Measurements from ENCODE around the gene TNIK. TPM values are rescaled to one million over a fixed set of nuclear protein-coding genes. Genes with fewer than 3 reads are reported as not detected.
A peak's percentile ranks its signal among the peaks of the same experiment; 100 is the strongest.
"Not testable (repeated sequence)": the region's sequence is repeated elsewhere in the genome, so short reads cannot be mapped to it uniquely, and the experiment has no call there.

The TNIK gene
- total RNA-seq, 4 donors from 2014 or later: 30.3 to 39.0 (median 36.8) TPM

DNA sequence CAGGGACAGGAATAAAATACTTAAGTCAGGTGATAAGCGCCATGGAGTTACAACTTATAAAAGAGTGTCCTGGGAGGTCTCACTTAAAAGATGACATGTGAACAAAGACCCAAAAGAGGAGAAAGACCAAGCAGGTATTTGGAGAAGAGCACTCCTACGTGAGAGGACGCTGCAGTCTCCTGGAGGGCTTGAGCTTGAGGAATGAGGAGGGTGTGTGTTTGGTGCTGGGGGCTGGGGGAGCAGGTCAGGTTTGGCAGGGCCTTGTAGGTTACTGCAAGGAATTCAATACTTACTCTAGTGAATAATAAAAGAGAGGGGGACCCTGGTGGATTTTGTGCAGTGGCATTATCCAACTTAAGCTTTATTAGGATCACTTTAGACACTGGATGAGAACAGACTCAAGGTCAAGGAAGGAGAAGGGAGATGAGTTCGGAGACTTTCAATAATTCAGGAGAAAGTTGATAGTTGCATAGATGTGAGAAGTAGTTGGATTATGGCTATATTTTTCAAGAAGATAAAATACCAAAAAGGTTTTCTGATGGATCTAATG lies 32.4 kb downstream of the TNIK start:
- no peaks in the 10 kb centered on the region for H3K27me3 ChIP-seq
- no peaks in the 10 kb centered on the region for H3K36me3 ChIP-seq
- DNase-seq (ENCODE audit: extremely low spot score): no peak
- H3K4me1 ChIP-seq: peaks cover 0 to 8% (median 3%) of the 10 kb centered on the region in 4 donors
- no peak overlapping the region for H3K27ac ChIP-seq (replicated peaks in 1 of 4)
- H3K4me3 ChIP-seq: no peak overlapping the region
- no peak for TF ChIP-seq POLR2AphosphoS5 (IDR thresholded peaks at IDR 0.05)
- TF ChIP-seq POLR2A (IDR thresholded peaks at IDR 0.05; ENCODE audit: low read depth): no peak
- TF ChIP-seq EP300 (IDR thresholded peaks at IDR 0.05): no peak
- TF ChIP-seq, protein P1, sequence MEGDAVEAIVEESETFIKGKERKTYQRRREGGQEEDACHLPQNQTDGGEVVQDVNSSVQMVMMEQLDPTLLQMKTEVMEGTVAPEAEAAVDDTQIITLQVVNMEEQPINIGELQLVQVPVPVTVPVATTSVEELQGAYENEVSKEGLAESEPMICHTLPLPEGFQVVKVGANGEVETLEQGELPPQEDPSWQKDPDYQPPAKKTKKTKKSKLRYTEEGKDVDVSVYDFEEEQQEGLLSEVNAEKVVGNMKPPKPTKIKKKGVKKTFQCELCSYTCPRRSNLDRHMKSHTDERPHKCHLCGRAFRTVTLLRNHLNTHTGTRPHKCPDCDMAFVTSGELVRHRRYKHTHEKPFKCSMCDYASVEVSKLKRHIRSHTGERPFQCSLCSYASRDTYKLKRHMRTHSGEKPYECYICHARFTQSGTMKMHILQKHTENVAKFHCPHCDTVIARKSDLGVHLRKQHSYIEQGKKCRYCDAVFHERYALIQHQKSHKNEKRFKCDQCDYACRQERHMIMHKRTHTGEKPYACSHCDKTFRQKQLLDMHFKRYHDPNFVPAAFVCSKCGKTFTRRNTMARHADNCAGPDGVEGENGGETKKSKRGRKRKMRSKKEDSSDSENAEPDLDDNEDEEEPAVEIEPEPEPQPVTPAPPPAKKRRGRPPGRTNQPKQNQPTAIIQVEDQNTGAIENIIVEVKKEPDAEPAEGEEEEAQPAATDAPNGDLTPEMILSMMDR (IDR thresholded peaks at IDR 0.05): no peak
- intact Hi-C loops (cut with DNase I): no loop called here
- WGBS: 90% methylated on average over 4 of the region's 4 CpGs
- no peaks in the 10 kb centered on the region for H3K9me3 ChIP-seq

DNA sequence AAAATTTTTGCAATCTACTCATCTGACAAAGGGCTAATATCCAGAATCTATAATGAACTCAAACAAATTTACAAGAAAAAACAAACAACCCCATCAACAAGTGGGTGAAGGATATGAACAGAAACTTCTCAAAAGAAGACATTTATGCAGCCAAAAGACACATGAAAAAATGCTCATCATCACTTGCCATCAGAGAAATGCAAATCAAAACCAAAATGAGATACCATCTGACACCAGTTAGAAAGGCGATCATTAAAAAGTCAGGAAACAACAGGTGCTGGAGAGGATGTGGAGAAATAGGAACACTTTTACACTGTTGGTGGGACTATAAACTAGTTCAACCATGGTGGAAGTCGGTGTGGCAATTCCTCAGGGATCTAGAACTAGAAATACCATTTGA lies 36.1 kb downstream of the TNIK start:
- DNase-seq (ENCODE audit: extremely low spot score); H3K36me3 ChIP-seq; intact Hi-C loops (cut with DNase I); H3K27me3 ChIP-seq; H3K9me3 ChIP-seq; H3K27ac ChIP-seq (replicated peaks in 1 of 4); H3K4me3 ChIP-seq: not testable (repeated sequence)
- 94% methylated on average over 2 of the region's 2 CpGs for WGBS
- peaks cover 3 to 19% (median 8%) of the 10 kb centered on the region in 4 donors for H3K4me1 ChIP-seq

GRCh38 chr3:171422855-171423254 lies 37.4 kb downstream of the TNIK start:
- H3K9me3 ChIP-seq; H3K4me3 ChIP-seq; H3K36me3 ChIP-seq; H3K27ac ChIP-seq (replicated peaks in 1 of 4); H3K27me3 ChIP-seq; intact Hi-C loops (cut with DNase I); DNase-seq (ENCODE audit: extremely low spot score): not testable (repeated sequence)
- peaks cover 7 to 22% (median 12%) of the 10 kb centered on the region in 4 donors for H3K4me1 ChIP-seq
- 94% methylated on average over 2 of the region's 2 CpGs for WGBS

GRCh38 chr3:171420667-171421066 lies 39.5 kb downstream of the TNIK start:
- Histone ChIP-seq H3K27ac (replicated peaks in 1 of 4) (peak overlapping the region in 1 of 4 donors; percentile 7), H3K4me3 (no peak overlapping the region), H3K9me3 (no peaks in the 10 kb centered on the region), H3K4me1 (peaks cover 22 to 37% (median 28%) of the 10 kb centered on the region in 4 donors), H3K27me3 (no peaks in the 10 kb centered on the region), H3K36me3 (no peaks in the 10 kb centered on the region)
- intact Hi-C loops (cut with DNase I): no loop called here
- TF ChIP-seq POLR2AphosphoS5 (IDR thresholded peaks at IDR 0.05) (no peak), POLR2A (IDR thresholded peaks at IDR 0.05; ENCODE audit: low read depth) (no peak), EP300 (IDR thresholded peaks at IDR 0.05) (no peak)
- TF ChIP-seq, protein P1 (IDR thresholded peaks at IDR 0.05): no peak
- 62% methylated on average over 5 of the region's 5 CpGs for WGBS
- DNase-seq (ENCODE audit: extremely low spot score): no peak

DNA sequence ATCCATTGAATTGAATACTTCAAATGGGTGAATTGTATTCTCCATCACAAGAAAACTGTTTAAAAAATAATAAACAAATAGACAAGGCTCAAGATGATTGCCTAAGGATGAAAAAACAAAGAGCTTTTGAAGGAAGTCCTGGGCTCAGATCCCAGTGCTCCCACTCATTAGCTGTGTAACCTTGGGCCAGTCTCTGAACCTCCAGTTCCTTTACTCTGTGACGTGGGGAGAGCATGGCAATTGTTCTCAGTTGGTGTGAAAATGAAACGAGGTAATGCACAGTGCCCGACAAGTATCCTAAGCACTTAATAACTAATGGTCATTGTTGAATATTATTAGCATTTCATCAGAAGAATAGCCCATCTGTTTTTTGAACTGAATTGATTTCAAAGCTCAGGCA lies 40.7 kb downstream of the TNIK start:
- Histone ChIP-seq H3K9me3 (no peaks in the 10 kb centered on the region), H3K4me1 (peaks cover 32 to 48% (median 37%) of the 10 kb centered on the region in 4 donors), H3K27ac (replicated peaks in 1 of 4) (no peak overlapping the region), H3K36me3 (no peaks in the 10 kb centered on the region), H3K4me3 (no peak overlapping the region), H3K27me3 (no peaks in the 10 kb centered on the region)
- TF ChIP-seq, protein P1 (IDR thresholded peaks at IDR 0.05): no peak
- TF ChIP-seq EP300 (IDR thresholded peaks at IDR 0.05): no peak
- no peak for TF ChIP-seq POLR2AphosphoS5 (IDR thresholded peaks at IDR 0.05)
- DNase-seq (ENCODE audit: extremely low spot score): no peak
- intact Hi-C loops (cut with DNase I): no loop called here
- 83% methylated on average over 3 of the region's 3 CpGs for WGBS

DNA sequence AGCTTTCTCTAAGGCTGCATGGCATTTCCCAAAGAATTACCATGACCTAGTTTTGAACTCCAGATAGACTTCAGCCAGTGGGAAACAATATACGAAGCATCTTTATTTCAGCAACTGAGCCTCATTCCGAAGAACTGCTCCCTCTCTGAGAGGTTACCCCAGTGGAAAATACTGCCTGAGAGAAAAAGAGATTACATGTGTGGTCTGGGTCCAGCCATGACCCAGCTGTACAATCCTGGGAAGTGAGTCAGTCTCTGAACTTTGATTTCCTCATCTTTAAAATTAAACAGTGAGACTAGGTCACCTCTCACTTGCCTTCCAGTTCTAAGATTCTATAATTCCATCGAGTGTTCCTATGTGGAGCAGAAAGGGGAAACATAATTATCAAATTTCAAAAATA lies 42.4 kb downstream of the TNIK start:
- intact Hi-C loops (cut with DNase I): no loop called here
- no peak overlapping the region for H3K4me3 ChIP-seq
- H3K27me3 ChIP-seq: no peaks in the 10 kb centered on the region
- DNase-seq (ENCODE audit: extremely low spot score): no peak
- H3K4me1 ChIP-seq: peaks cover 37 to 52% (median 42%) of the 10 kb centered on the region in 4 donors
- peak in 1 of 2 donors; percentile 46 for TF ChIP-seq POLR2AphosphoS5 (IDR thresholded peaks at IDR 0.05)
- TF ChIP-seq, protein P1 (IDR thresholded peaks at IDR 0.05): no peak
- 74% methylated on average over 3 of the region's 3 CpGs for WGBS
- H3K9me3 ChIP-seq: no peaks in the 10 kb centered on the region
- peak overlapping the region in 3 of 4 donors; percentile 13 to 50 (median 47) for H3K27ac ChIP-seq (replicated peaks in 1 of 4)
- no peaks in the 10 kb centered on the region for H3K36me3 ChIP-seq

All from esophagus muscularis mucosa (tissue), 4 donors.